Fibroblast of the aortic adventitia (primary cell): ENCODE results near the gene FSTL4. TPM values are rescaled to one million over a fixed set of nuclear protein-coding genes. Genes with fewer than 3 reads are reported as not detected.

Source experiments
- DNase-seq: peaks from one replicate; pipeline ENCODE4 v3.0.0-alpha.2; 2010; ENCODE audit warnings: low read depth
- H3K4me3 ChIP-seq: 2 replicates; pipeline ENCODE4 v1.5.1; 2011; ENCODE audit warnings: low read depth, mild to moderate bottlenecking, control low read depth, low read length, moderate library complexity
- total RNA-seq: library from RNA; depleted of rRNA; stranded (reverse); fragments of >200 nt; gene quantifications from 2 replicates; pipeline ENCODE4 v1.2.3, GENCODE V29; 2012; ENCODE audit warnings: low replicate concordance
- TF ChIP-seq, protein P1 (sequence below): IDR thresholded peaks from 2 replicates; pipeline ENCODE4 v1.5.1; 2011; ENCODE audit warnings: mild to moderate bottlenecking, low read length, control low read depth, inconsistent platforms; ENCODE audit not compliant: insufficient read depth

FSTL4 gene
- total RNA-seq, 1 donor = not detected

DNA sequence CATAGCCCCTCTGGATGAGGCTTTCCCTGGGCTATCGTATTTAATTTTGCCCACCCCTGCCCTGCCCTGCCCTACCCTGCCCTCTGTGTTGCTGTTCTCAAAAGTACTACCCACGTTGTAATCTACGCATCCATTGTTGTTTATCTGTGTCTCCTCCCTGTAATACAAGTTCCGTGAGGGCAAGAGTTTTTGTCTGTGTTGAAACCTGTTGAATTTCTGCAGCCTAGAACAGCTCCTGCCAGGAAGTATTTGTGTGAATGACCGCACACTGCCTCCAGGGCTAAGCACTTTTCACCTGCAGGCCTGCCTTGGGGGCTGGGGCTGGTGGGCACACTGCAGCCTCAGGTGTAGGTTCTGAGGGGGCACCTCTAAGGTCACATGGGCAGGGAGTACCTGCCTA lies 315.7 kb downstream of the FSTL4 start:
- H3K4me3 ChIP-seq = no peak overlapping the region
- TF ChIP-seq, protein P1, sequence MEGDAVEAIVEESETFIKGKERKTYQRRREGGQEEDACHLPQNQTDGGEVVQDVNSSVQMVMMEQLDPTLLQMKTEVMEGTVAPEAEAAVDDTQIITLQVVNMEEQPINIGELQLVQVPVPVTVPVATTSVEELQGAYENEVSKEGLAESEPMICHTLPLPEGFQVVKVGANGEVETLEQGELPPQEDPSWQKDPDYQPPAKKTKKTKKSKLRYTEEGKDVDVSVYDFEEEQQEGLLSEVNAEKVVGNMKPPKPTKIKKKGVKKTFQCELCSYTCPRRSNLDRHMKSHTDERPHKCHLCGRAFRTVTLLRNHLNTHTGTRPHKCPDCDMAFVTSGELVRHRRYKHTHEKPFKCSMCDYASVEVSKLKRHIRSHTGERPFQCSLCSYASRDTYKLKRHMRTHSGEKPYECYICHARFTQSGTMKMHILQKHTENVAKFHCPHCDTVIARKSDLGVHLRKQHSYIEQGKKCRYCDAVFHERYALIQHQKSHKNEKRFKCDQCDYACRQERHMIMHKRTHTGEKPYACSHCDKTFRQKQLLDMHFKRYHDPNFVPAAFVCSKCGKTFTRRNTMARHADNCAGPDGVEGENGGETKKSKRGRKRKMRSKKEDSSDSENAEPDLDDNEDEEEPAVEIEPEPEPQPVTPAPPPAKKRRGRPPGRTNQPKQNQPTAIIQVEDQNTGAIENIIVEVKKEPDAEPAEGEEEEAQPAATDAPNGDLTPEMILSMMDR = no peak

DNA sequence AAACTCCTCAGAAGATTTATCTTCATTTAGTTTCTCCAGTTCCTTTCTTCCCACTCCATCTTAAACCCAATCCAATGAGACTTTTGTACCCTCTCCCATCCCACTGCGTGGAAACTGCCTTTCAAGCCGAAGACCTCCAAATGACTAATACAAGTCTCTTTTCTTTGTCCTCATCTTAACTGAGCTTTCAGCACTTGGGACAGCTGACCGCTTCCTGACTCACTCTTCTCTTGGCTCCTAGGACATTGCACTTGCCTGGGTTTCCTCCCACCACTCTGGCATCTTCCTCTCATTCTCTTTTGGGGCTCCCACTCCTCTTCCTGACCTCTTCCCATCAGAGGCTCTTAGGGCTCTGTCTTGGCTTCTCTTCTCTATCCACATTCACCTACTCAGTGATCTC lies 316.8 kb downstream of the FSTL4 start:
- no peak overlapping the region for H3K4me3 ChIP-seq
- DNase-seq = no peak
- TF ChIP-seq, protein P1 = no peak

More for the DNA sequence above, 315.7 kb downstream of the FSTL4 start:
- no peak for DNase-seq

DNA sequence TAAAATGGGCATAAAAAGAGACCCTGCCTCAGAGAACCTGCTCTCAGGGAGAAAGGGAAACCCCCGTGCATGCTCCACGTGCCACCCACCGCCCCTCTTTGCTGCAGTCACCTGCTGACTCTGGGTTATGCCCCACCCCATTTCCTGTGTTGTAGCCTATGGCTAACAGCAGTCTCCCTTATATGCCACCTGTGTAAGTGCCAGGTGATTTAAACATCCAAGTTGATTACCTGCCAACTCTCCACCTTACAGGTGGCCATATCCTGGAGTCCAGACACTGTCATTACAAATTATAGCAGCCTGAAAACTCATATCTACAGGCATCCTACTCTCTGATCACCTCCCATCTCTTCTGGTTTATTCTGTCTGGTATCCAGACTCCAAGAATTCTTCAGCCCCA lies 318.0 kb downstream of the FSTL4 start:
- no peak for DNase-seq
- TF ChIP-seq, protein P1 = no peak
- no peak overlapping the region for H3K4me3 ChIP-seq

DNA sequence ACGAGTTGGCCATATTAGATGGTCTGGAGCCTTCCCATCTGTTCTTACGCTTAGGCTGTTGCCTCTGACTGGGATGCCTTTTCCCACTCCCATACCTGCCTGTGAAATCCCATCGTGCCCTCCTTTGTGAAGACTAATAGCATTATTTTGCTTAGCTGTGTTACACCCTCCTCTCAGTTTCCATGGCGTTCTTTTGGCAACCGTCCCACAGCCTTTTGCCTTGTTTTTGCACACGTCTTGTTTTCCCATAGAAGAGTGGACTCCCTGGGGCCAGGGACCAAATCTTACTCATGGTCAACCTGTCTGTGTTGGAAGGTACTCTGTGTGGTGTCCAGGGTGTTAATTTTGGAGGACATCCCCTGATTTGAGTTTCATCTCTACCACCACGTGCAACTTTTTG lies 318.4 kb downstream of the FSTL4 start:
- TF ChIP-seq, protein P1 = no peak
- no peak for DNase-seq
- H3K4me3 ChIP-seq = no peak overlapping the region

DNA sequence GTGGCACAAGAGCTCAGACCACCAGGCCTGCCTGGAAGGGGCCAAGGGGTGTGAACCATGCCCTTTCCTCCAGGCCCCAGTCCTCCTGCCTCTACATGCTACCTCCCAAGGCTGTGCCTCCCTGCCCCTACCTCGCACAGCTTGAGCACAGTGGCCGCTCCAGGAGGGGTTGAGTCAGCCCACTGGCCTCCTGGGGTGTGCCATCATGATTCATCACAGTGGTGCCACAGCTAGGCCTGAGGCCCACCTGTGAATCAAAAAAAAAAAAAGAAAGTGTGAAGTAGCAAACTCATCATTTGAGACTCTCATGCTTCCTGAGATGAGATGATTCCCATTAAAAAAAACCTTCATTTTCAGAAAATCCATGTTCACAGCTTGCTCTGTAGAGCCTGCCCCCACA lies 320.0 kb downstream of the FSTL4 start:
- no peak for DNase-seq
- TF ChIP-seq, protein P1 = no peak
- no peak overlapping the region for H3K4me3 ChIP-seq

DNA sequence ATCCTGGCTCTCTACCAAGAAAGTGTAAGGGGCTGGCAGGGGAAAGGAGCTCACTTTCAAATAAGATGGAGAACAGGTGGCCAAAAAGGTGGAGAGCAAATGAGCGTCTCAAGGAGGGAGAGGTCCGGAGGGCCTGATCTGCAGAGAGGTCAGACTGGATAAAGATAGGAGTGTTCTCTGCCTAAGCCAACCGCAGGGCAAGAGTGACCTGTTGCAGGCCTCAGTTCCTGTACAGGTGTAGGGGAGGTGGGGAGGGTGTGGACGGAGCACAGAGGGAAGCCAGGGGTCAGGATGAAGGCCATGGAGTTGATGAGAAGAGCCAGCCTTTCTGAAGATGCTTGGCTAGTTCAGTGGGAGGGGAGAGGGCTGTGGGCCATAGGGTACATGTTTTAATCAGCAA lies 320.8 kb downstream of the FSTL4 start:
- H3K4me3 ChIP-seq = no peak overlapping the region
- TF ChIP-seq, protein P1 = no peak
- no peak for DNase-seq

DNA sequence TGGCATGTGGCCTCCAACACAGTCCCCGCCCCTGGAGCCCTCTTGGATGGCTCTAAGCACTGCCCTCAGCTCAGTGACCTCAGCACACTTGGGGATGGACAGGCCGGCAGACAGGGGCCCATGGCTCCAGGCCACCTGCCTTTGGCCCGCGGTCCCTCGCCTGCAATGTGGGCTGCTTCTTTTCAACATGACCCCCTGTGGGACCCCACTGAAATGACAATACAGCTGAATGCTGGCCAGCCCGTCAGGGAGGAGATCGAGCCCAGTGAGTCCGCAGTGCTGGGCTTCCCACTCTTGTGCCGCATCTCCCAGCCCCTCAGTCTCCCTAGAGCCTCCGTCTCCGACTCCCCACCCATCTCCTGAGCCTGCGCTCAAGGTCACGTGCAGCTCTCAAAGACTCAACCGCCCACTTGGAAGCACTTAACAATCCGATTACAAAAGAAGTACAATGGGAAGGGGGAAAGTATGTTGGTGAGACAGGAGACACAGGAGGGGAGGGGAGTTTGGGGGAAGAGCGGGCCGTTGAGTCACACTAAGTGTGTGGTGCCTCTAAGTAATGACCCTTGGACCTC lies 321.6 kb downstream of the FSTL4 start:
- no peak overlapping the region for H3K4me3 ChIP-seq
- TF ChIP-seq, protein P1 = no peak
- no peak for DNase-seq
